ENCODE data around the gene MSH3. TPM values are rescaled to one million over a fixed set of nuclear protein-coding genes. Genes with fewer than 3 reads are reported as not detected.

MSH3 gene
- total RNA-seq, 2 experiments from 2014 or later, result 23.0 to 23.4 TPM

- DNase-seq (no peak), ATAC-seq (no peak)
- intact Hi-C loops (cut with micrococcal nuclease), result no loop called here
- ChIA-PET CTCF (no interaction called here), POLR2A (no interaction called here)
- Mint-ChIP-seq H3K4me1 (ENCODE audit: low read depth) (peaks cover 14% of the 10 kb centered on the region), H3K9me3 (peaks cover 25% of the 10 kb centered on the region), H3K36me3 (ENCODE audit: low read depth) (peaks cover 65% of the 10 kb centered on the region), H3K27me3 (no peaks in the 10 kb centered on the region), H3K27ac (no peak overlapping the region), H3K4me3 (no peak overlapping the region)
- no peak for TF ChIP-seq CTCF (IDR thresholded peaks at IDR 0.05)
Observed at GRCh38 chr5:80852331-80853245, 198.1 kb downstream of the MSH3 start.

- peaks cover 23% of the 10 kb centered on the region for H3K9me3 Mint-ChIP-seq
- peaks cover 14% of the 10 kb centered on the region for H3K4me1 Mint-ChIP-seq (ENCODE audit: low read depth)
- ChIA-PET CTCF (no interaction called here), POLR2A (no interaction called here)
- no peak overlapping the region for H3K27ac Mint-ChIP-seq
- no peaks in the 10 kb centered on the region for H3K27me3 Mint-ChIP-seq
- no peak for TF ChIP-seq CTCF (IDR thresholded peaks at IDR 0.05)
- DNase-seq (no peak), ATAC-seq (no peak)
- H3K4me3 Mint-ChIP-seq, result no peak overlapping the region
- H3K36me3 Mint-ChIP-seq (ENCODE audit: low read depth), result peaks cover 59% of the 10 kb centered on the region
- intact Hi-C loops (cut with micrococcal nuclease), result no loop called here
Observed at GRCh38 chr5:80853413-80853812, 199.0 kb downstream of the MSH3 start.

GRCh38 chr5:80854583-80854982, 200.1 kb downstream of the MSH3 start:
- H3K9me3 Mint-ChIP-seq, result peaks cover 14% of the 10 kb centered on the region

GRCh38 chr5:80860924-80861613, 206.6 kb downstream of the MSH3 start:
- ChIA-PET POLR2A (no interaction called here), CTCF (no interaction called here)
- DNase-seq (no peak), ATAC-seq (no peak)
- TF ChIP-seq CTCF (IDR thresholded peaks at IDR 0.05), result no peak
- peaks cover 5% of the 10 kb centered on the region for H3K9me3 Mint-ChIP-seq
- intact Hi-C loops (cut with micrococcal nuclease), result no loop called here
- peaks cover 29% of the 10 kb centered on the region for H3K36me3 Mint-ChIP-seq (ENCODE audit: low read depth)
- H3K27ac Mint-ChIP-seq, result no peak overlapping the region
- H3K4me3 Mint-ChIP-seq, result no peak overlapping the region
- no peaks in the 10 kb centered on the region for H3K27me3 Mint-ChIP-seq
- H3K4me1 Mint-ChIP-seq (ENCODE audit: low read depth), result peaks cover 28% of the 10 kb centered on the region

More at GRCh38 chr5:80854583-80854982, 200.1 kb downstream of the MSH3 start:
- peaks cover 14% of the 10 kb centered on the region for H3K4me1 Mint-ChIP-seq (ENCODE audit: low read depth)
- intact Hi-C loops (cut with micrococcal nuclease), result no loop called here
- H3K36me3 Mint-ChIP-seq (ENCODE audit: low read depth), result peaks cover 50% of the 10 kb centered on the region
- CTCF ChIA-PET, result no interaction called here
- POLR2A ChIA-PET, result no interaction called here
- no peak overlapping the region for H3K27ac Mint-ChIP-seq
- H3K27me3 Mint-ChIP-seq, result no peaks in the 10 kb centered on the region
- no peak for DNase-seq
- TF ChIP-seq CTCF (IDR thresholded peaks at IDR 0.05), result no peak
- ATAC-seq, result no peak
- no peak overlapping the region for H3K4me3 Mint-ChIP-seq

GRCh38 chr5:80863708-80864107, 209.3 kb downstream of the MSH3 start:
- ATAC-seq (no peak), DNase-seq (no peak)
- peaks cover 34% of the 10 kb centered on the region for H3K36me3 Mint-ChIP-seq (ENCODE audit: low read depth)
- H3K4me3 Mint-ChIP-seq, result no peak overlapping the region
- TF ChIP-seq CTCF (IDR thresholded peaks at IDR 0.05), result no peak
- no peaks in the 10 kb centered on the region for H3K9me3 Mint-ChIP-seq
- H3K27ac Mint-ChIP-seq, result no peak overlapping the region
- POLR2A ChIA-PET, result no interaction called here
- intact Hi-C loops (cut with micrococcal nuclease), result no loop called here
- peaks cover 44% of the 10 kb centered on the region for H3K4me1 Mint-ChIP-seq (ENCODE audit: low read depth)
- CTCF ChIA-PET, result no interaction called here
- H3K27me3 Mint-ChIP-seq, result no peaks in the 10 kb centered on the region
